ENCODE results near the gene NDUFA8.

GRCh38 chr9:122103985-122104384 lies 55.6 kb downstream of the NDUFA8 start:
- TF ChIP-seq EZH2 (IDR thresholded peaks at IDR 0.05; ENCODE audit: borderline replicate concordance, low read depth, low read length) (no peak), ZNF121 (CRISPR knock-in tag; conservative IDR thresholded peaks at IDR 0.05) (no peak), POLR2A (conservative IDR thresholded peaks at IDR 0.05) (no peak), ATF3 (IDR thresholded peaks at IDR 0.05) (no peak), ATF3 (CRISPR knock-in tag; conservative IDR thresholded peaks at IDR 0.05) (no peak), IRF1 (CRISPR knock-in tag; IDR thresholded peaks at IDR 0.05; ENCODE audit: borderline replicate concordance) (no peak), SETDB1 (IDR thresholded peaks at IDR 0.05; ENCODE audit: low read length) (no peak), CTCF (IDR thresholded peaks at IDR 0.05 in 2 of 3, conservative IDR thresholded peaks at IDR 0.05 in 1 of 3; ENCODE audit: insufficient read depth in 2 of 3, low read depth in 1 of 3, low read length in 3 of 3) (no peak), FOXA1 (IDR thresholded peaks at IDR 0.05; ENCODE audit: borderline replicate concordance) (no peak)
- TF ChIP-seq, protein P1, sequence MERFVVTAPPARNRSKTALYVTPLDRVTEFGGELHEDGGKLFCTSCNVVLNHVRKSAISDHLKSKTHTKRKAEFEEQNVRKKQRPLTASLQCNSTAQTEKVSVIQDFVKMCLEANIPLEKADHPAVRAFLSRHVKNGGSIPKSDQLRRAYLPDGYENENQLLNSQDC (CRISPR knock-in tag; IDR thresholded peaks at IDR 0.05): no peak
- TF ChIP-seq, protein P2, sequence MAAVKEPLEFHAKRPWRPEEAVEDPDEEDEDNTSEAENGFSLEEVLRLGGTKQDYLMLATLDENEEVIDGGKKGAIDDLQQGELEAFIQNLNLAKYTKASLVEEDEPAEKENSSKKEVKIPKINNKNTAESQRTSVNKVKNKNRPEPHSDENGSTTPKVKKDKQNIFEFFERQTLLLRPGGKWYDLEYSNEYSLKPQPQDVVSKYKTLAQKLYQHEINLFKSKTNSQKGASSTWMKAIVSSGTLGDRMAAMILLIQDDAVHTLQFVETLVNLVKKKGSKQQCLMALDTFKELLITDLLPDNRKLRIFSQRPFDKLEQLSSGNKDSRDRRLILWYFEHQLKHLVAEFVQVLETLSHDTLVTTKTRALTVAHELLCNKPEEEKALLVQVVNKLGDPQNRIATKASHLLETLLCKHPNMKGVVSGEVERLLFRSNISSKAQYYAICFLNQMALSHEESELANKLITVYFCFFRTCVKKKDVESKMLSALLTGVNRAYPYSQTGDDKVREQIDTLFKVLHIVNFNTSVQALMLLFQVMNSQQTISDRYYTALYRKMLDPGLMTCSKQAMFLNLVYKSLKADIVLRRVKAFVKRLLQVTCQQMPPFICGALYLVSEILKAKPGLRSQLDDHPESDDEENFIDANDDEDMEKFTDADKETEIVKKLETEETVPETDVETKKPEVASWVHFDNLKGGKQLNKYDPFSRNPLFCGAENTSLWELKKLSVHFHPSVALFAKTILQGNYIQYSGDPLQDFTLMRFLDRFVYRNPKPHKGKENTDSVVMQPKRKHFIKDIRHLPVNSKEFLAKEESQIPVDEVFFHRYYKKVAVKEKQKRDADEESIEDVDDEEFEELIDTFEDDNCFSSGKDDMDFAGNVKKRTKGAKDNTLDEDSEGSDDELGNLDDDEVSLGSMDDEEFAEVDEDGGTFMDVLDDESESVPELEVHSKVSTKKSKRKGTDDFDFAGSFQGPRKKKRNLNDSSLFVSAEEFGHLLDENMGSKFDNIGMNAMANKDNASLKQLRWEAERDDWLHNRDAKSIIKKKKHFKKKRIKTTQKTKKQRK (IDR thresholded peaks at IDR 0.05; ENCODE audit: borderline replicate concordance, low read depth, low read length): no peak
- TF ChIP-seq, protein P3, sequence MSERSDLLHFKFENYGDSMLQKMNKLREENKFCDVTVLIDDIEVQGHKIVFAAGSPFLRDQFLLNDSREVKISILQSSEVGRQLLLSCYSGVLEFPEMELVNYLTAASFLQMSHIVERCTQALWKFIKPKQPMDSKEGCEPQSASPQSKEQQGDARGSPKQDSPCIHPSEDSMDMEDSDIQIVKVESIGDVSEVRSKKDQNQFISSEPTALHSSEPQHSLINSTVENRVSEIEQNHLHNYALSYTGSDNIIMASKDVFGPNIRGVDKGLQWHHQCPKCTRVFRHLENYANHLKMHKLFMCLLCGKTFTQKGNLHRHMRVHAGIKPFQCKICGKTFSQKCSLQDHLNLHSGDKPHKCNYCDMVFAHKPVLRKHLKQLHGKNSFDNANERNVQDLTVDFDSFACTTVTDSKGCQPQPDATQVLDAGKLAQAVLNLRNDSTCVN (CRISPR knock-in tag; IDR thresholded peaks at IDR 0.05): no peak

Measured in K562 (cell line).